ENCODE data around the gene TCF4.

DNA sequence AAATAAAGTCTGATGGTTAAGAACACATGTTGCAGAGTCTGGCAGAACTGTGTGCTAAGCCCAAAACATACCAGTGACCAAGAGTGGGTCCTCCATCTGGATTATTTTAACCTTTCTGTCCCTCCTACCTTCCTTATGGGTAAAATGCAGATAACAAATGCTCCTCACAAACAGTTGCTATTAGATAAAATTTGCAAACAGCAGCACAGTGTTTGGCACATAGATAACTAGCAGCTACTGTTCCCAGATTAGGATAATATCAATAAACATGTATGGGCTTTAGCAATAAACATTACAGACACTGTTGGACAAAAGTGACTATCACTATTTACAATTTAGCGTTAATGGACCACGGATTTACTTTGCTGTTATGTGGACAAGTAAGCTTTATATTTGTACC lies 154.9 kb downstream of the TCF4 start:
- TF ChIP-seq POLR2A (IDR thresholded peaks at IDR 0.05), result no peak
- TF ChIP-seq, protein P1, sequence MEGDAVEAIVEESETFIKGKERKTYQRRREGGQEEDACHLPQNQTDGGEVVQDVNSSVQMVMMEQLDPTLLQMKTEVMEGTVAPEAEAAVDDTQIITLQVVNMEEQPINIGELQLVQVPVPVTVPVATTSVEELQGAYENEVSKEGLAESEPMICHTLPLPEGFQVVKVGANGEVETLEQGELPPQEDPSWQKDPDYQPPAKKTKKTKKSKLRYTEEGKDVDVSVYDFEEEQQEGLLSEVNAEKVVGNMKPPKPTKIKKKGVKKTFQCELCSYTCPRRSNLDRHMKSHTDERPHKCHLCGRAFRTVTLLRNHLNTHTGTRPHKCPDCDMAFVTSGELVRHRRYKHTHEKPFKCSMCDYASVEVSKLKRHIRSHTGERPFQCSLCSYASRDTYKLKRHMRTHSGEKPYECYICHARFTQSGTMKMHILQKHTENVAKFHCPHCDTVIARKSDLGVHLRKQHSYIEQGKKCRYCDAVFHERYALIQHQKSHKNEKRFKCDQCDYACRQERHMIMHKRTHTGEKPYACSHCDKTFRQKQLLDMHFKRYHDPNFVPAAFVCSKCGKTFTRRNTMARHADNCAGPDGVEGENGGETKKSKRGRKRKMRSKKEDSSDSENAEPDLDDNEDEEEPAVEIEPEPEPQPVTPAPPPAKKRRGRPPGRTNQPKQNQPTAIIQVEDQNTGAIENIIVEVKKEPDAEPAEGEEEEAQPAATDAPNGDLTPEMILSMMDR (IDR thresholded peaks at IDR 0.05), result no peak

All from upper lobe of left lung (tissue), 4 donors.